Measurements from ENCODE around the gene MAPK14. TPM values are rescaled to one million over a fixed set of nuclear protein-coding genes. Genes with fewer than 3 reads are reported as not detected.

The MAPK14 gene
- total and polyA plus RNA-seq, 2 of the 4 experiments (the other 2 are of a cell fraction), result 28.4 to 74.4 TPM

DNA sequence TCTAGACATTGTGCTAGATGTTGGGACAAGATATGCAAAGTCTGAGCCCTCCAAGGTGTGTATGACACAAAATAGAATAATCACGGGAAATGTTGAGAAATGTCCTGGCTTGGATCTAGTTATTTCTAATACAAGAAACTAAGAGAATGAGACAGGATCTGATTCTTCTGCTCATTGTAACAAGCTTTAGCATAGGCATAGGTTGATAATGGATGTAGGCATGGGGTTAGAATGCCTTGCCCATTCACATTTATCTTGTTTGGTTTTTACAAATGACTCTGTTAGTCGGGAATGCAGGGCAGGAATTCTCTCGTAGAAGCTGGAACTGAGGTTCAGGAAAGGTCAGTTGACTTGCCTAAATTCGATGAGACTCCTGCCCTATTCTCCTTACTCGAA is 1.7 kb upstream of the MAPK14 start (continued):
- TF ChIP-seq ELK1 (IDR thresholded peaks at IDR 0.05; ENCODE audit: borderline replicate concordance, low read depth, low read length) (no peak), MAFK (IDR thresholded peaks at IDR 0.05; ENCODE audit: low read depth, low read length) (no peak), MXI1 (IDR thresholded peaks at IDR 0.05; ENCODE audit: borderline replicate concordance, low read depth, low read length) (no peak)
